SK-N-SH (cell line): Measurements from ENCODE around the gene NFKB2. TPM values are rescaled to one million over a fixed set of nuclear protein-coding genes. Genes with fewer than 3 reads are reported as not detected.

Experiments used
- CTCF ChIA-PET: fragments of 300-600, 350-600 bp; formaldehyde crosslinking; extraction: SDS; loops from one replicate; lab custom pipeline; 2021; lab: Yijun Ruan, JAX
- POLR2A ChIA-PET: fragments of 350-600 bp; sonication (Branson Sonifier 250); formaldehyde crosslinking; extraction: SDS; loops from one replicate; lab custom pipeline; 2020; ENCODE audit warnings: antibody characterized with exemption, inconsistent platforms; lab: Yijun Ruan, JAX
- DNase-seq: peaks from one replicate; pipeline ENCODE4 v3.0.0; 2012
- H2AFZ ChIP-seq: fragments of 200-600 bp; sonication (generic); 2 replicates; pipeline ENCODE4 v1.8.1; 2016; ENCODE audit warnings: antibody characterized with exemption, mild to moderate bottlenecking, low read depth
- H3F3A ChIP-seq: fragments of 200-600 bp; sonication (generic); replicated peaks from 2 replicates; pipeline ENCODE3; 2016; ENCODE audit warnings: antibody characterized with exemption, mild to moderate bottlenecking; ENCODE audit not compliant: insufficient read depth
- H3K27ac ChIP-seq, 2 experiments: fragments of 200-500 bp in 1 of 2; fragments of 200-600 bp in 1 of 2; sonication (Bioruptor generic) in 1 of 2; sonication (generic), shearing (Covaris generic) in 1 of 2; 2 replicates each; pipeline versions ENCODE4 v1.5.1 to v1.6.1; 2014 to 2016; ENCODE audit warnings: low read depth in 2 of 2, inconsistent platforms in 1 of 2, low read length in 1 of 2, mild to moderate bottlenecking in 1 of 2, mixed read lengths in 1 of 2
- H3K27me3 ChIP-seq: fragments of 200-600 bp; sonication (generic), shearing (Covaris generic); 2 replicates; pipeline ENCODE4 v1.6.1; 2016; ENCODE audit warnings: mixed run types; ENCODE audit not compliant: insufficient read depth
- H3K36me3 ChIP-seq, 2 experiments: fragments of 200-500 bp in 1 of 2; fragments of 200-600 bp in 1 of 2; sonication (Bioruptor generic) in 1 of 2; sonication (generic) in 1 of 2; replicated peaks in 1 of 2; 2 replicates each; pipeline versions ENCODE3 to v1.5.1; 2014 to 2016; ENCODE audit warnings: low read length in 1 of 2, mild to moderate bottlenecking in 1 of 2; ENCODE audit not compliant: insufficient read depth in 2 of 2, control insufficient read depth in 1 of 2
- H3K4me1 ChIP-seq, 2 experiments: fragments of 200-500 bp in 1 of 2; fragments of 200-600 bp in 1 of 2; sonication (Bioruptor generic) in 1 of 2; sonication (generic), shearing (Covaris generic) in 1 of 2; 2 replicates each; pipeline versions ENCODE4 v1.5.1 to v1.6.1; 2014 to 2016; ENCODE audit warnings: low read depth in 1 of 2, low read length in 1 of 2, mixed run types in 1 of 2; ENCODE audit not compliant: insufficient read depth in 2 of 2, control insufficient read depth in 1 of 2
- H3K4me2 ChIP-seq: fragments of 200-600 bp; sonication (generic), shearing (Covaris generic); 2 replicates; pipeline ENCODE4 v1.6.1; 2017; ENCODE audit warnings: mixed run types
- H3K4me3 ChIP-seq, 2 experiments: fragments of 200-500 bp in 1 of 2; fragments of 200-600 bp in 1 of 2; sonication (Bioruptor generic) in 1 of 2; sonication (generic), shearing (Covaris generic) in 1 of 2; 2 replicates each; pipeline versions ENCODE4 v1.5.1 to v1.8.1; 2014 to 2016; ENCODE audit warnings: low read depth in 2 of 2, inconsistent platforms in 1 of 2, low read length in 1 of 2, mild to moderate bottlenecking in 1 of 2, mixed read lengths in 1 of 2, moderate library complexity in 1 of 2
- H3K79me2 ChIP-seq: fragments of 200-600 bp; sonication (generic); 2 replicates; pipeline ENCODE4 v1.8.1; 2017; ENCODE audit warnings: mild to moderate bottlenecking; ENCODE audit not compliant: insufficient read depth
- H3K9ac ChIP-seq: fragments of 200-600 bp; sonication (generic); 2 replicates; pipeline ENCODE4 v1.6.1; 2017; ENCODE audit warnings: mixed run types
- H3K9me2 ChIP-seq: fragments of 200-600 bp; sonication (generic); 2 replicates; pipeline ENCODE4 v1.6.1; 2017; ENCODE audit warnings: mixed run types
- H3K9me3 ChIP-seq: fragments of 200-600 bp; sonication (generic); 2 replicates; pipeline ENCODE4 v1.6.1; 2017; ENCODE audit warnings: mixed run types, mild to moderate bottlenecking, moderate library complexity
- H4K20me1 ChIP-seq: fragments of 200-600 bp; sonication (generic); 2 replicates; pipeline ENCODE4 v1.6.1; 2017; ENCODE audit warnings: mild to moderate bottlenecking, mixed run types; ENCODE audit not compliant: insufficient read depth
- CHD2 ChIP-seq: fragments of 150-350 bp; IDR thresholded peaks from 2 replicates; pipeline ENCODE4 v1.6.1; 2018; ENCODE audit warnings: low read length; ENCODE audit not compliant: partially characterized antibody
- ELF1 ChIP-seq: IDR thresholded peaks from 2 replicates; pipeline ENCODE4 v1.4.0; 2012
- FOXJ3 ChIP-seq: sonication (generic); formaldehyde crosslinking; IDR thresholded peaks from 2 replicates; pipeline ENCODE4 v1.5.1; 2020; ENCODE audit warnings: mild to moderate bottlenecking, missing genetic modification reagents
- FOXM1 ChIP-seq: IDR thresholded peaks from 2 replicates; pipeline ENCODE4 v1.4.0; 2012; ENCODE audit warnings: low read depth, mild to moderate bottlenecking
- JUND ChIP-seq: IDR thresholded peaks from 2 replicates; pipeline ENCODE4 v1.4.0; 2012
- MEF2A ChIP-seq: IDR thresholded peaks from 2 replicates; pipeline ENCODE4 v1.4.0; 2012; ENCODE audit warnings: low read depth, borderline replicate concordance
- MXI1 ChIP-seq: IDR thresholded peaks from 2 replicates; pipeline ENCODE4 v1.6.1; 2012; ENCODE audit warnings: mild to moderate bottlenecking, low read depth, low read length, improper control_type of control experiment
- NFIC ChIP-seq: IDR thresholded peaks from 2 replicates; pipeline ENCODE4 v1.4.0; 2012; ENCODE audit warnings: borderline replicate concordance
- POLR2AphosphoS5 ChIP-seq: IDR thresholded peaks from 2 replicates; pipeline ENCODE4 v1.6.1; 2012; ENCODE audit warnings: low read depth, low read length
- RAD21 ChIP-seq: IDR thresholded peaks from 2 replicates; pipeline ENCODE4 v1.6.1; 2012; ENCODE audit warnings: mild to moderate bottlenecking, low read length
- RFX5 ChIP-seq: IDR thresholded peaks from 2 replicates; pipeline ENCODE4 v1.6.1; 2012; ENCODE audit warnings: mild to moderate bottlenecking, improper control_type of control experiment, low read length
- RXRA ChIP-seq: IDR thresholded peaks from 2 replicates; pipeline ENCODE4 v1.4.0; 2012; ENCODE audit warnings: low read depth, mild to moderate bottlenecking, borderline replicate concordance
- SIN3A ChIP-seq: IDR thresholded peaks from 2 replicates; pipeline ENCODE4 v1.6.1; 2012; ENCODE audit warnings: low read depth, mild to moderate bottlenecking, low read length, moderate library complexity, borderline replicate concordance
- TEAD4 ChIP-seq: IDR thresholded peaks from 2 replicates; pipeline ENCODE4 v1.4.0; 2012; ENCODE audit warnings: mild to moderate bottlenecking, borderline replicate concordance; ENCODE audit not compliant: insufficient read depth
- WGBS: methylation state at CpG from one replicate; pipeline ENCODE4 v1.1.6; 2017; ENCODE audit warnings: low lambda C conversion rate; 5-methylcytosine and 5-hydroxymethylcytosine counted together
- polyA plus RNA-seq, 3 experiments: library from polyadenylated mRNA; depleted of rRNA; stranded (reverse); fragments of >200 nt; gene quantifications; 2 replicates each; pipeline ENCODE4 v1.2.3, GENCODE V29; 2012
- TF ChIP-seq, protein P1 (sequence below): fragments of 150-350 bp; IDR thresholded peaks from 2 replicates; pipeline ENCODE4 v1.6.1; 2017; ENCODE audit warnings: antibody characterized with exemption, low read length, low read depth, borderline replicate concordance
- TF ChIP-seq, protein P2 (sequence below): IDR thresholded peaks from 2 replicates; pipeline ENCODE4 v1.4.0; 2012; ENCODE audit warnings: low read depth
- TF ChIP-seq, protein P3 (sequence below): IDR thresholded peaks from 2 replicates; pipeline ENCODE4 v1.4.0; 2012; ENCODE audit warnings: low read depth, borderline replicate concordance
- TF ChIP-seq, protein P4 (sequence below): fragments of 150-350 bp; IDR thresholded peaks from 2 replicates; pipeline ENCODE4 v1.6.1; 2016; ENCODE audit warnings: mild to moderate bottlenecking, low read depth, low read length

NFKB2 gene
- polyA plus RNA-seq, 1 of the 3 experiments (the other 2 are of a cell fraction), result 26.6 TPM

DNA sequence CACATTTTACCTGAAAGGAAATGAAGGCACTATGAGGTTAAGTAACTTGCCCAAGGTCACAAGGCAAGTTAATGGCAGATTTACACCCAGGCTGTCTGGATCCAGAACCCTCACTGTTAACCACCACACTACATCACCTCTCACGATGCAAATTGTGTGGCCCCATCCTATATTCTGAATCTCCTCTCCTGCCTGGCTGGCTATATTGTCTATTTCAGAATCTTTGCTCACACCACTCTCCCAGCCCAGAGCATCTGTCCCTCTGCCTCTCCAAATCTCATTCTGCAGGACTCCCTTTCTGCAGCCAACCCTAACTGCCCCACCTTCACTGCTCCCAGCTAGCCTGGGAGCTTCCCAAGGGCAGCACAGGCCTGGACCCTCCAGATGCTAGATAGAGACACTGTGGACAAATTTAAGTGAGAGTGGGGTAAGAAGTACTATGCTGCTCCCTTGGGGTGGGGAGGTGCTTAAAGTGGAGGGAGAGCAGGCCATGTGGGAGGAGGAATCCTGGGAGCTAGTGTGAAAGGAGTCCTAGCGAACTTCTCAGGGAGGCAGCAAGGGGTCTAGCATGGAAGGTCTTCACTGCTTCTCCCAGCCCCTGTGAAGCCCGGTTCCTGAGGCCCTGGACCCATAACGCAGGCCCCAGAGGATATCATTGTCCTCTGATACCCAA, 36.1 kb downstream of the NFKB2 start:
- TF ChIP-seq, protein P1, sequence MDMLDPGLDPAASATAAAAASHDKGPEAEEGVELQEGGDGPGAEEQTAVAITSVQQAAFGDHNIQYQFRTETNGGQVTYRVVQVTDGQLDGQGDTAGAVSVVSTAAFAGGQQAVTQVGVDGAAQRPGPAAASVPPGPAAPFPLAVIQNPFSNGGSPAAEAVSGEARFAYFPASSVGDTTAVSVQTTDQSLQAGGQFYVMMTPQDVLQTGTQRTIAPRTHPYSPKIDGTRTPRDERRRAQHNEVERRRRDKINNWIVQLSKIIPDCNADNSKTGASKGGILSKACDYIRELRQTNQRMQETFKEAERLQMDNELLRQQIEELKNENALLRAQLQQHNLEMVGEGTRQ, result no peak
- TF ChIP-seq, protein P2, sequence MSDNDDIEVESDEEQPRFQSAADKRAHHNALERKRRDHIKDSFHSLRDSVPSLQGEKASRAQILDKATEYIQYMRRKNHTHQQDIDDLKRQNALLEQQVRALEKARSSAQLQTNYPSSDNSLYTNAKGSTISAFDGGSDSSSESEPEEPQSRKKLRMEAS, result peak; percentile 59
- TF ChIP-seq SIN3A, result no peak
- TF ChIP-seq, all 33 proteins: peak for 1
- Histone ChIP-seq H2AFZ (peak overlapping the region; percentile 88), H3K9me3 (no peaks in the 10 kb centered on the region), H3K27me3 (no peaks in the 10 kb centered on the region), H3F3A (peaks cover 5% of the 10 kb centered on the region), H3K4me2 (peak overlapping the region; percentile 98), H3K4me1 (peaks cover 0 to 6% of the 10 kb centered on the region in 2 experiments; a peak in 1 of 4 replicates), H3K27ac (peak overlapping the region; percentile 55 to 80; a peak in 3 of 4 replicates), H3K9ac (peak overlapping the region; percentile 94), H3K36me3 (peaks cover 0 to 3% of the 10 kb centered on the region in 2 experiments), H4K20me1 (no peaks in the 10 kb centered on the region), H3K79me2 (peaks cover 14% of the 10 kb centered on the region), H3K9me2 (no peaks in the 10 kb centered on the region), H3K4me3 (peak overlapping the region; percentile 82 to 93)
- peak; percentile 57 for DNase-seq
- WGBS, result 2% methylated on average over 2 of the region's 4 CpGs
- CTCF ChIA-PET, result interaction anchor here (1.0 to 3.3 kb wide), 10 partner anchors 10 to 202 kb away, joined by 3 to 26 read pairs (median 6); partner anchors contain the start of genes C10orf95 and FBXL15
- POLR2A ChIA-PET, result interaction anchor here (0.6 to 1.9 kb wide), 9 partner anchors 8 to 1534 kb away, joined by 3 to 41 read pairs (median 5); partner anchors contain the start of genes C10orf95, FBXL15 and NFKB2

DNA sequence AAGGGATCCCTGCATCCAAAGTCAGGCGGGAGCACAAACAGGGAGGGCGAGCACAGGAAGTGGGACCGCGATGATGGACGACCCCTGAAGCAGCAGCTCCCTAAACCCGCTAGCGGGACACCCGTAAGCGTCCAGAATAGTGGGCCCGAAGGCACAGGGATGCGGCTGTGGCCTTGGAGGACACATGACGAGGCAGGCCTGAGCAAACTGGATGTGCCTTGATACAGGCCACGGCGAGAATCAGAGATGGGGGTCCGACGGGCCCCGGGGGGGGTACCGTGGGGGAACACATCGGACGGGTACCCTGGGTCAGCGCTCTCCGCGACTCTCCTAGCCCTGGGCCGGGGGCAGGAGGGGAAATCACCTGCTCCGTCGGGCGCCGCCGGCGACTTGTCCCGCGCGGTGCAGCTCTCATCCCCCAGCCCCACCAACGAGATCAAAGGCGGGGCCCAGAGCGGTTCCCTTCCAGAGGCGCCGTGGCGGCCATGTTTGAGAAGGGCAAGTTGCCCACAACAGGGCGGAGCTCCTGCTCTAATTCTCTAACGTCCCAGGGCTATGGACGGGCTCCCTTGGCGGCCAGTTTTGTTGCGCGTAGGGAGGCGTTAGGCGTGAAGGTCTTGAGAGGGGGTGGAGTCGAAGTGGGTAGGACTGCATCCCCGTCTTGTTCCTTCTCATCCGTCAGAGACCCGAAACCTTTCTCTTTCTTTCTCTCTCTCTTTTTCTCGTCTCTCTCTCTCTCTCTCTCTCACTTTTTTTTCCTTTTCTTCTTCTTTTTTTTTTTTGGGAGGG, 36.9 kb downstream of the NFKB2 start, which contains the start of gene CUEDC2:
TSS of gene CUEDC2 (minus strand) at position 413 of the 789 bp plus-strand sequence. CDS start 7,386 bp downstream, outside the sequence.
- no peaks in the 10 kb centered on the region for H4K20me1 ChIP-seq
- peak within 1 kb of the TSS; percentile 55 to 80; a peak in 3 of 4 replicates for H3K27ac ChIP-seq
- peaks cover 0 to 6% of the 10 kb centered on the region in 2 experiments; a peak in 1 of 4 replicates for H3K4me1 ChIP-seq
- H2AFZ ChIP-seq, result peak within 1 kb of the TSS; percentile 100
- peak; percentile 94 for DNase-seq
- peak within 1 kb of the TSS; percentile 94 for H3K9ac ChIP-seq
- POLR2A ChIA-PET, result interaction anchor here (0.6 to 1.9 kb wide), 14 partner anchors 8 to 1113 kb away, joined by 3 to 41 read pairs (median 4); partner anchors contain the start of genes C10orf95, FBXL15 and NFKB2
- H3K36me3 ChIP-seq, result peaks cover 0 to 3% of the 10 kb centered on the region in 2 experiments
- H3K79me2 ChIP-seq, result peaks cover 14% of the 10 kb centered on the region
- no peaks in the 10 kb centered on the region for H3K27me3 ChIP-seq
- peaks cover under 1% of the 10 kb centered on the region for H3F3A ChIP-seq
- WGBS, result 4% methylated on average over 18 of the region's 52 CpGs
- H3K9me2 ChIP-seq, result no peaks in the 10 kb centered on the region
- peak within 1 kb of the TSS; percentile 98 for H3K4me2 ChIP-seq
- no peaks in the 10 kb centered on the region for H3K9me3 ChIP-seq
- CTCF ChIA-PET, result interaction anchor here (0.6 to 3.3 kb wide), 12 partner anchors 11 to 202 kb away, joined by 3 to 26 read pairs (median 4); partner anchors contain the start of genes C10orf95 and FBXL15
- peak within 1 kb of the TSS; percentile 82 to 93 for H3K4me3 ChIP-seq
- TF ChIP-seq SIN3A (peak; percentile 82; the same call in 1 of the 2 replicates), RXRA (no peak), MXI1 (peak; percentile 82), NFIC (no peak), ELF1 (peak; percentile 73; the same call in 1 of the 2 replicates), JUND (no peak), MEF2A (no peak), FOXJ3 (CRISPR knock-in tag) (0 out of 2 replicates have a peak, but pooled peaks have one; percentile 24), RFX5 (no peak), POLR2AphosphoS5 (peak; percentile 80; the same call in 1 of the 2 replicates), RAD21 (no peak), CHD2 (peak; percentile 95), FOXM1 (no peak), TEAD4 (no peak)
- TF ChIP-seq, protein P3, sequence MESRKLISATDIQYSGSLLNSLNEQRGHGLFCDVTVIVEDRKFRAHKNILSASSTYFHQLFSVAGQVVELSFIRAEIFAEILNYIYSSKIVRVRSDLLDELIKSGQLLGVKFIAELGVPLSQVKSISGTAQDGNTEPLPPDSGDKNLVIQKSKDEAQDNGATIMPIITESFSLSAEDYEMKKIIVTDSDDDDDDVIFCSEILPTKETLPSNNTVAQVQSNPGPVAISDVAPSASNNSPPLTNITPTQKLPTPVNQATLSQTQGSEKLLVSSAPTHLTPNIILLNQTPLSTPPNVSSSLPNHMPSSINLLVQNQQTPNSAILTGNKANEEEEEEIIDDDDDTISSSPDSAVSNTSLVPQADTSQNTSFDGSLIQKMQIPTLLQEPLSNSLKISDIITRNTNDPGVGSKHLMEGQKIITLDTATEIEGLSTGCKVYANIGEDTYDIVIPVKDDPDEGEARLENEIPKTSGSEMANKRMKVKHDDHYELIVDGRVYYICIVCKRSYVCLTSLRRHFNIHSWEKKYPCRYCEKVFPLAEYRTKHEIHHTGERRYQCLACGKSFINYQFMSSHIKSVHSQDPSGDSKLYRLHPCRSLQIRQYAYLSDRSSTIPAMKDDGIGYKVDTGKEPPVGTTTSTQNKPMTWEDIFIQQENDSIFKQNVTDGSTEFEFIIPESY, result peak; percentile 87; the same call in 1 of the 2 replicates
- TF ChIP-seq, protein P2, result peak; percentile 84
- TF ChIP-seq, protein P4, sequence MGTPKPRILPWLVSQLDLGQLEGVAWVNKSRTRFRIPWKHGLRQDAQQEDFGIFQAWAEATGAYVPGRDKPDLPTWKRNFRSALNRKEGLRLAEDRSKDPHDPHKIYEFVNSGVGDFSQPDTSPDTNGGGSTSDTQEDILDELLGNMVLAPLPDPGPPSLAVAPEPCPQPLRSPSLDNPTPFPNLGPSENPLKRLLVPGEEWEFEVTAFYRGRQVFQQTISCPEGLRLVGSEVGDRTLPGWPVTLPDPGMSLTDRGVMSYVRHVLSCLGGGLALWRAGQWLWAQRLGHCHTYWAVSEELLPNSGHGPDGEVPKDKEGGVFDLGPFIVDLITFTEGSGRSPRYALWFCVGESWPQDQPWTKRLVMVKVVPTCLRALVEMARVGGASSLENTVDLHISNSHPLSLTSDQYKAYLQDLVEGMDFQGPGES, result no peak
